Skeletal muscle tissue (tissue), 4 donors: ENCODE data around the gene KLHL18. TPM values are rescaled to one million over a fixed set of nuclear protein-coding genes. Genes with fewer than 3 reads are reported as not detected.
"Not testable (repeated sequence)": the region's sequence is repeated elsewhere in the genome, so short reads cannot be mapped to it uniquely, and the experiment has no call there.

Experiments
- H3K27ac ChIP-seq: one replicate; pipeline ENCODE4 v1.7.0; 2013; ENCODE audit warnings: mild to moderate bottlenecking, low read depth, low read length, inconsistent platforms
- H3K27me3 ChIP-seq, 3 donors: one replicate each; pipeline ENCODE4 v1.7.0; 2013; ENCODE audit warnings: low read length in 3 of 3; ENCODE audit not compliant: control insufficient read depth in 3 of 3, insufficient read depth in 3 of 3
- H3K36me3 ChIP-seq, 3 donors: one replicate each; pipeline ENCODE4 v1.7.0; 2013; ENCODE audit warnings: low read length in 3 of 3; ENCODE audit not compliant: control insufficient read depth in 3 of 3, insufficient read depth in 3 of 3
- H3K4me1 ChIP-seq, 3 donors: one replicate each; pipeline ENCODE4 v1.7.0; 2013; ENCODE audit warnings: low read length in 3 of 3, mild to moderate bottlenecking in 3 of 3; ENCODE audit not compliant: control insufficient read depth in 3 of 3, insufficient read depth in 3 of 3
- H3K4me3 ChIP-seq, 3 donors: one replicate each; pipeline ENCODE4 v1.7.0; 2013; ENCODE audit warnings: low read length in 3 of 3
- H3K9ac ChIP-seq, 3 donors: one replicate each; pipeline ENCODE4 v1.7.0; 2013; ENCODE audit warnings: low read length in 3 of 3, mild to moderate bottlenecking in 3 of 3, moderate library complexity in 2 of 3, low read depth in 1 of 3
- H3K9me3 ChIP-seq, 3 donors: one replicate each; pipeline ENCODE4 v1.7.0; 2013; ENCODE audit warnings: low read length in 3 of 3; ENCODE audit not compliant: control insufficient read depth in 3 of 3
- total RNA-seq: library from RNA; depleted of rRNA; stranded (reverse); fragments of >200 nt; gene quantifications from one replicate; pipeline ENCODE4 v1.2.3, GENCODE V29; 2014
- donor health status: Osteomylitis.

Gene KLHL18
- total RNA-seq, 1 donor from 2014 or later, result 11.5 TPM

DNA sequence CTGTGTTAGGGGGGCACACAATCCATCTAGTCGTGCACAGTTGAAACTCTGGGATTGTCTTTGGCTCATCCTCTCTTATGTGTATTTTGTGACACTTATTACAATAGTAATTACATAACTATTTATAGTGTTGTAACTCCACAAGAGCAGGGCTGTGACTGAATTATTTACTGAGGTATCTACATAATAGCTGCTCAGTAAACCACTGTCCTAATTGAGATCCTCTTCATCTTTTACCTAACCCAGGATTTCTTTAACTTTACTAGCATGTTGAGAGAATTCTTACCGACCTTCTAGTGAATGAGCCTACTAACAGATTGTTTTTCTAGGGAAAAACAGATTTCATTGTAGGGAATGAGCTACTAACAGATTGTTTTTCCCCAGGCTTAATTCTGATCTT, 11.1 kb downstream of the KLHL18 start:
- Histone ChIP-seq H3K9ac (no peak overlapping the region), H3K36me3 (peaks cover 0 to 5% (median 4%) of the 10 kb centered on the region in 3 donors), H3K4me1 (peaks cover 6 to 14% (median 12%) of the 10 kb centered on the region in 3 donors), H3K9me3 (no peaks in the 10 kb centered on the region), H3K27ac (no peak overlapping the region), H3K27me3 (no peaks in the 10 kb centered on the region), H3K4me3 (no peak overlapping the region)

DNA sequence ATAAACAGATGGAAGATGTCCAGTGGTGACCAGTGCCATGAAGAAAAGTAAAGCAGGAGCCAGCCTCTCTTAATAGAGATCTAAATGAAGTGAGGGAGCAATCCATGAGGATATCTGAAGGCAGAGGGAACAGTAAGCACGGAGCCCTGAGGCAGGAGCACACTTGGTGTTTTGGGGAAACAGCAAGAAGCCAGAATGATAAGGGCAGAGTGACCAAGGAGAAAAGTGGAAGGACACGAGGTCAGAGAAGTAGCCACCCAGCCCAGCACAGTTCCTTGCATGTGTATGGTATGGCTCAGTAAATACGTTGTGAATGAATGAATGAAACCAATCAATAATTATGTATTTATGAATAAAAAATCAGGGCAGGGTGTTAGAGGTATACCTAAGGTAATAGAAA, 11.6 kb downstream of the KLHL18 start:
- no peaks in the 10 kb centered on the region for H3K27me3 ChIP-seq
- H3K4me1 ChIP-seq, result peaks cover 6 to 14% (median 12%) of the 10 kb centered on the region in 3 donors
- H3K4me3 ChIP-seq, result no peak overlapping the region
- H3K27ac ChIP-seq, result no peak overlapping the region
- peaks cover 0 to 4% (median under 1%) of the 10 kb centered on the region in 3 donors for H3K36me3 ChIP-seq
- no peak overlapping the region for H3K9ac ChIP-seq
- H3K9me3 ChIP-seq, result no peaks in the 10 kb centered on the region

DNA sequence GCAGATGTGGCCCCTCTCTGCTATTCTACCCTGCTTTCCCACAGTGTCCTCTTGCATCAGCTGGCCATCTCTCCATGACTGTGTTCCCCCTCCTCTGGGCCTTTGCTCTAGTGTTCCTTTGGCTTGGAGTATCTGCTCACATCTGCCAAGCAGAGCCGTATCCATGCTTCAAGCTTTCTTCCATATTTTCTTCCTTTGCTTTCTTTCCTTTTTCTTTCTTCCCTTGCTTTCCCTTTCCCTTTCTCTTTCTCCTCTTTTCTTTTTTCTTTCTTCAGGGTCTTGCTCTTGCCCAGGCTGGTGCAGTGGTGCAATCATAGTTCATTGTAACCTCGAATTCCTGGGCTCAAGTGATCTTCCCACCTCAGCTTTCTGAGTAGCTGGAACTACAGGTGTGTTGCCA, 12.6 kb downstream of the KLHL18 start:
- Histone ChIP-seq H3K27me3 (no peaks in the 10 kb centered on the region), H3K4me1 (peaks cover 6 to 14% (median 12%) of the 10 kb centered on the region in 3 donors), H3K9ac (no peak overlapping the region), H3K4me3 (no peak overlapping the region), H3K27ac (no peak overlapping the region), H3K9me3 (no peaks in the 10 kb centered on the region), H3K36me3 (peaks cover 0 to 4% (median 0%) of the 10 kb centered on the region in 3 donors)

DNA sequence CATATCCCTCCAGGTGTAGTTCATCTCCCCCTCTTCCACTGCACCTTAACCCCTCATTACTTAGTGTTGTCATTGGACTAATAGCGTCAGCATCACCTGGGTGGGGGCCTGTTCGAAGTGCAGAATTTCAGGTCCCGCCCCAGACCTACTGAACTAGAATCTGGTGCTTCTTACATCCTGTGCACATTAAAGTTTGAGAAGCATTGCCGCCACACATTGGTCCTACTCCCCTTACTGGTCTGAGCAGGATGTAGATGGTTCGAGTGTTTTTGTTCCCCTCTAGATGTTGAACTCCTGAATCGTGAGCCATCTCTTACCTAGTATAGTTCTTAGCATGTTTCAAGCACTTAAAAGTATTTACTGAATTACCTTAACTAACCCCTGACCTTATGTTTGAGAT, 13.2 kb downstream of the KLHL18 start:
- no peak overlapping the region for H3K9ac ChIP-seq
- no peak overlapping the region for H3K4me3 ChIP-seq
- H3K9me3 ChIP-seq, result no peaks in the 10 kb centered on the region
- H3K27ac ChIP-seq, result no peak overlapping the region
- peaks cover 6 to 13% (median 12%) of the 10 kb centered on the region in 3 donors for H3K4me1 ChIP-seq
- no peaks in the 10 kb centered on the region for H3K27me3 ChIP-seq
- no peaks in the 10 kb centered on the region for H3K36me3 ChIP-seq

DNA sequence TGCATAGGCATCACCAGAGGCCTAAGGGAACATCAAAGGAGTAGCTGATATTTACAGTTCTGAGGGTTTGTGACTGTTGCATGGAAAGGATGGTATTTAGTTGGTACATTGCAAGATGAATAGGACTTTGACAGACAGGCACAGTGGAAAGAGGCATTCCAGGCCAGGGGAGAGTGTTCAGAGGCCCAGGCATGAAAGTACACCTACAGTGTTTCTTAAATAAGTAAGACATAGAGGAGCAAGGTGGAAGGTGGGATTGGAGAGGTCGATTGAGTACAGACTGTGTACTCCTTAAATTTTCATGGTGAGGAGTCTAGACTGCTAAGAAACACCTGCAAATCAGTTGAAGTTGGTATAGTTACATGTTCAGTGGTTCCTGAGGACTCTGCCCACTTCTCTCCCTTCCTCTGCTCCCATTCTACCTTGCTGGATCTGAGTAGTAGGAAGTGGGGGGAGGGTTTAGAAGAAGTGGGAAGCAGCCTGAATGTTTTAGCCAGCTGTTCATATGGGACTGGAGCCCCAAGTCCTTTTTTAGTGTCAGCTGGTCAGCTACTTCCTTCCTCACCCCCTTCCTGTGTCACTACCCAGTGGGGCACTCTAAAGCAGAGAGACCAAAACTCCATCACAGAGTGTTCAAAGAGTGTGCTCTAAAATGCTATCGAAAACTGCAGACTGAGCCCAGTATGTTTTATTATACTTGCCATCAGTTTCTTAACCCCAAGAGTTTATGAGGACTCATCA, 14.0 kb downstream of the KLHL18 start:
- no peak overlapping the region for H3K9ac ChIP-seq
- no peaks in the 10 kb centered on the region for H3K9me3 ChIP-seq
- H3K27ac ChIP-seq, result no peak overlapping the region
- peaks cover 6 to 9% (median 7%) of the 10 kb centered on the region in 3 donors for H3K4me1 ChIP-seq
- peaks cover 0 to 1% (median under 1%) of the 10 kb centered on the region in 3 donors for H3K36me3 ChIP-seq
- H3K27me3 ChIP-seq, result no peaks in the 10 kb centered on the region
- no peak overlapping the region for H3K4me3 ChIP-seq

DNA sequence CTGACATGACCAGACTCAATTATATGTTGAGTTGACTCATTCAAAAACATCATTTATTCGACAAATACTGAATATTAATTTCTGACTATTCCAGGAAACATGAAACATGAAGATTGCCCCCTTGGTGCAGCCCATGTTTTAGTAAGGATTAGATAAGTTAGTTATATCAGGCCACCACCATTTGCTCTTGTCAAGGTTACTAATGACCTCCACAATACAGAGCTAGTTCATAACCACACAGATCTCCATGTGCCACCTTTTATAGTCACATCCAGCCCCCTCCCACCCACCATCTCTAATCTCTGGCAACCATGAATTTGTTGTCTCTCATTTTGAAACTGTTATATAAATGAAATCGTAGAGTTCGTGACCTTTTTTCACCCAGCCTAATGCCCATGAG, 15.7 kb downstream of the KLHL18 start:
- Histone ChIP-seq H3K27me3 (no peaks in the 10 kb centered on the region), H3K4me3 (no peak overlapping the region), H3K27ac (no peak overlapping the region), H3K4me1 (peaks cover 6 to 9% (median 7%) of the 10 kb centered on the region in 3 donors), H3K9me3 (no peaks in the 10 kb centered on the region), H3K9ac (no peak overlapping the region), H3K36me3 (peaks cover 0 to 12% (median 4%) of the 10 kb centered on the region in 3 donors)

DNA sequence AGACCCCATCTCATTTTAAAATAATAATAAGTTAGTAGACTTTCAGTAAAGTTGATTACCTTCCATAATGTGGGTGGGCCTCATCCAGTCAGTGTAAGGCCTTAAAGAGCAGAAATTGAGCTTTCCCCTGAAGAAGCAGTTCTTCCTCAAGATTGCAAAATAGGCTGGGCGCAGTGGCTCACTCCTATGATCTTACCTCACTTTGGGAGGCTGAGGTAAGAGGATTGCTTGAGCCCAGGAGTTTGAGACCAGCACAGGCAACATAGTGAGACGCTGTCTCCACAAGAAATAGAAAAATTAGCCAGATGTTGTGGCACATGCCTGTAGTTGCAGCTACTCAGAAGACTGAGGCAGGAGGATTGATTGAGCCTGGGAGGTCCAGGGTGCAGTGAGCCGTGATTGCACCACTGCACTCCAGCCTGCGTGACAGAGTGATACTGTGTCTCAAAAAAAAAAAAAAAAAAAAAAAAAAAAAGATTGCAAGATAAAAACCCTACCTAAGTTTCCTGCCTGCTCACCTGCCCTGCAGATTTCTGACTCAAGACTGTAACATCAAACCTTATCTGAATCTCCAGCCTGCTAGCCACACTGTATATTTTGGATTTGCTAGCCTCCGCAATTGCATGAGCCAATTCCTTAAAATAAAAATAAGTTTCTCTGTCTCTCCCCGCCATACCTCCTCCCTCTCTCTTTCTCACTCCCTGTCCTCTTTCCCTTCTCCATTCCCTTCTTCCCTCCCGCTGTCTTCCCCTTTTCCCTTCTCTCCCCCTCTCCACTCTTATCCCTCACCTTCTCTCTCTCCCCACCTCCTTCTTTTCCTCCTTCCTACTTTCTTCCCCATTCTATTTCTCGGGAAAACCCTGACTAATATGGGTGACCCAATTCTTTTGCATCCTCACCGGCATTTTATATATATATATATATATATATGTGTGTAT, 16.9 kb downstream of the KLHL18 start:
- no peaks in the 10 kb centered on the region for H3K9me3 ChIP-seq
- no peaks in the 10 kb centered on the region for H3K27me3 ChIP-seq
- H3K4me1 ChIP-seq, result peaks cover 3 to 7% (median 5%) of the 10 kb centered on the region in 3 donors
- H3K36me3 ChIP-seq, result peaks cover 0 to 12% (median 4%) of the 10 kb centered on the region in 3 donors
- H3K4me3 ChIP-seq, result no peak overlapping the region
- H3K27ac ChIP-seq, result no peak overlapping the region
- no peak overlapping the region for H3K9ac ChIP-seq

DNA sequence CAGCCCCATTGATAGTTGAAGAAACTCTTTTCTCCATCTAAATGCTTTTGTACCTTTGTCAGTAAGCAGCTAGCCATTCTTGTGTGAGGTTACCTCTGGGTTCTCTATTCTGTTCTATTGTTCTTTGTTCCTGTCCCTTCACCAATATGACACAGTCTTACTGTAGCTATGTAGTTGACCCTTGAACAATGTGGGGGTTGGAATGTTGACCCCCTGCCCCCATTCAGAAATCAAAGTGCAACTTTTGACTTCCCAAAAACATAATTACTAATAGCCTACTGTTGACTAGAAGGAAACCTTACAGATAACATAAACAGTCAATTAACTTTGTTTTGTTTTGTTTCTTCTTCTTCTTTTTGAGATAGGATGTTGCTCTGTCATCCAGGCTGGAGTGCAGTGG, 18.7 kb downstream of the KLHL18 start:
- no peaks in the 10 kb centered on the region for H3K27me3 ChIP-seq
- H3K4me3 ChIP-seq, result no peak overlapping the region
- H3K9me3 ChIP-seq, result no peaks in the 10 kb centered on the region
- H3K27ac ChIP-seq, result no peak overlapping the region
- H3K9ac ChIP-seq, result no peak overlapping the region
- H3K4me1 ChIP-seq, result peaks cover 3 to 5% (median 5%) of the 10 kb centered on the region in 3 donors
- peaks cover 0 to 12% (median 4%) of the 10 kb centered on the region in 3 donors for H3K36me3 ChIP-seq

DNA sequence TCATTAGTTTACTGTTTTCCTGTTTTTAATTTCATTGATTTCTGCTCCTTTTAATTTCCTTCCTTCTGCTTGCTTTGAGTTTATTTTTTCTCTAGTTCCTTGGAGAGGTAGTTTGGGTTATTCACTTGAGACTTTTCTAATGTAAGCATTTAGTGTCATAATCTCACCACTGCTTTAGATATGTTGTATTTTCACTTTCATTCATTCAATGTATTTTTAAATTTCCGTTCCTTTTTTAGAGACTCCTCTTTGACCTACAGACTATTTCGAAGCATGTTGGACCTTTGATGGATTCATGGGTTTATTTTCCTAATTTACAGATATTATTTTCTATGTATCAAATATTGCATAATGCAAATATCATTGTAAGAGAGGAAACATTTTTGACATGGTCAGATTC, 23.3 kb downstream of the KLHL18 start:
- no peak overlapping the region for H3K4me3 ChIP-seq
- no peaks in the 10 kb centered on the region for H3K27me3 ChIP-seq
- H3K36me3 ChIP-seq, result peaks cover 0 to 12% (median 4%) of the 10 kb centered on the region in 3 donors
- H3K9me3 ChIP-seq, result no peaks in the 10 kb centered on the region
- H3K9ac ChIP-seq, result no peak overlapping the region
- no peaks in the 10 kb centered on the region for H3K4me1 ChIP-seq
- no peak overlapping the region for H3K27ac ChIP-seq

DNA sequence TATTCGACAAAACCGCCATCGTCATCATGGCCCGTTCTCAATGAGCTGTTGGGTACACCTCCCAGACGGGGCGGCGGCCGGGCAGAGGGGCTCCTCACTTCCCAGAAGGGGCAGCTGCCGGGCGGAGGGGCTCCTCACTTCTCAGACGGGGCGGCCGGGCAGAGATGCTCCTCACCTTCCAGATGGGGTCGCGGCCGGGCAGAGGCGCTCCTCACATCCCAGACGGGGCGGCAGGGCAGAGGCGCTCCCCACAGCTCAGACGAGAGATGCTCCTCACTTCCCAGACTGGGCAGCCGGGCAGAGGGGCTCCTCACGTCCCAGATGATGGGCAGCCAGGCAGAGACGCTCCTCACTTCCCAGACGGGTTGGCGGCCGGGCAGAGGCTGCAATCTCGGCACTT, 26.5 kb downstream of the KLHL18 start:
- H3K27me3 ChIP-seq, H3K4me3 ChIP-seq, H3K9me3 ChIP-seq, H3K36me3 ChIP-seq, H3K27ac ChIP-seq, H3K9ac ChIP-seq, H3K4me1 ChIP-seq: not testable (repeated sequence)
